HG03103 (cell line): ENCODE measurements around the gene TEF.

Source experiments
- ATAC-seq: cut with Tn5 transposase; IDR thresholded peaks from one replicate; pipeline ENCODE4 v1.9.1; 2021; ENCODE audit warnings: low read depth; ENCODE audit not compliant: unreplicated experiment

TEF gene

GRCh38 chr22:41381329-41382097 lies at the start of gene TEF:
Gene TEF, plus strand, starts transcription at chr22:41381942. Its CDS starts 103 bp downstream, at chr22:41382045.
- ATAC-seq = peak; percentile 74

- no peak for ATAC-seq
These were observed 49.4 kb upstream of the TEF start for GRCh38 chr22:41332217-41332939.

GRCh38 chr22:41333806-41334205 lies 47.9 kb upstream of the TEF start:
- ATAC-seq = no peak

GRCh38 chr22:41334215-41334614 lies 47.5 kb upstream of the TEF start:
- no peak for ATAC-seq

- ATAC-seq = no peak
These were observed 46.6 kb upstream of the TEF start for GRCh38 chr22:41334951-41335635.

- ATAC-seq = no peak
These were observed 43.0 kb upstream of the TEF start for GRCh38 chr22:41338614-41339212.

- no peak for ATAC-seq
These were observed 41.9 kb upstream of the TEF start for GRCh38 chr22:41339823-41340222.

- no peak for ATAC-seq
These were observed 41.4 kb upstream of the TEF start for GRCh38 chr22:41340357-41340756.

GRCh38 chr22:41341012-41341411 lies 40.7 kb upstream of the TEF start:
- no peak for ATAC-seq

GRCh38 chr22:41341990-41342389 lies 39.8 kb upstream of the TEF start:
- no peak for ATAC-seq

GRCh38 chr22:41343300-41343699 lies 38.4 kb upstream of the TEF start:
- ATAC-seq = no peak

- no peak for ATAC-seq
These were observed 38.0 kb upstream of the TEF start for GRCh38 chr22:41343717-41344116.

- ATAC-seq = no peak
These were observed 37.5 kb upstream of the TEF start for GRCh38 chr22:41344189-41344788.

GRCh38 chr22:41345807-41346335 lies 35.9 kb upstream of the TEF start:
- ATAC-seq = no peak

- no peak for ATAC-seq
These were observed 34.5 kb upstream of the TEF start for GRCh38 chr22:41347066-41347859.

- no peak for ATAC-seq
These were observed 32.7 kb upstream of the TEF start for GRCh38 chr22:41348964-41349484.

GRCh38 chr22:41350087-41350486 lies 31.7 kb upstream of the TEF start:
- no peak for ATAC-seq

- no peak for ATAC-seq
These were observed 30.7 kb upstream of the TEF start for GRCh38 chr22:41351011-41351410.

- ATAC-seq = no peak
These were observed 29.7 kb upstream of the TEF start for GRCh38 chr22:41352058-41352457.
